ENCODE data around the gene NUPR2.
"Not testable (repeated sequence)": the region's sequence is repeated elsewhere in the genome, so short reads cannot be mapped to it uniquely, and the experiment has no call there.

Gene NUPR2

GRCh38 chr7:56115852-56116538 lies at the start of gene NUPR2:
Gene NUPR2 (minus strand): TSS chr7:56116417. CDS start chr7:56116314, 103 bp downstream.
- TF ChIP-seq CTCF (IDR thresholded peaks at IDR 0.05; ENCODE audit: low read depth, low read length): no peak
- DNase-seq (ENCODE audit: extremely low read depth, low read depth): no peak

GRCh38 chr7:56157238-56157790 lies 41.1 kb upstream of the NUPR2 start:
- no peak for DNase-seq (ENCODE audit: extremely low read depth, low read depth)
- no peak for TF ChIP-seq CTCF (IDR thresholded peaks at IDR 0.05; ENCODE audit: low read depth, low read length)

GRCh38 chr7:56131062-56131461 lies 14.8 kb upstream of the NUPR2 start:
- DNase-seq (ENCODE audit: extremely low read depth, low read depth): not testable (repeated sequence)

GRCh38 chr7:56127241-56127975 lies 11.2 kb upstream of the NUPR2 start:
- no peak for TF ChIP-seq CTCF (IDR thresholded peaks at IDR 0.05; ENCODE audit: low read depth, low read length)
- DNase-seq (ENCODE audit: extremely low read depth, low read depth): no peak

GRCh38 chr7:56125831-56126230 lies 9.6 kb upstream of the NUPR2 start:
- no peak for TF ChIP-seq CTCF (IDR thresholded peaks at IDR 0.05; ENCODE audit: low read depth, low read length)
- no peak for DNase-seq (ENCODE audit: extremely low read depth, low read depth)

GRCh38 chr7:56124981-56125380 lies 8.8 kb upstream of the NUPR2 start:
- DNase-seq (ENCODE audit: extremely low read depth, low read depth): no peak
- no peak for TF ChIP-seq CTCF (IDR thresholded peaks at IDR 0.05; ENCODE audit: low read depth, low read length)

GRCh38 chr7:56121440-56121839 lies 5.2 kb upstream of the NUPR2 start:
- no peak for TF ChIP-seq CTCF (IDR thresholded peaks at IDR 0.05; ENCODE audit: low read depth, low read length)
- DNase-seq (ENCODE audit: extremely low read depth, low read depth): no peak

- DNase-seq (ENCODE audit: extremely low read depth, low read depth): not testable (repeated sequence)
Measured at GRCh38 chr7:56112244-56112643, 4.0 kb downstream of the NUPR2 start.
